ENCODE measurements around the gene LRRIQ4. TPM values are rescaled to one million over a fixed set of nuclear protein-coding genes. Genes with fewer than 3 reads are reported as not detected.

Gene LRRIQ4
- total RNA-seq, result under 0.01 TPM in 1 of 2 replicates, not detected in the other

DNA sequence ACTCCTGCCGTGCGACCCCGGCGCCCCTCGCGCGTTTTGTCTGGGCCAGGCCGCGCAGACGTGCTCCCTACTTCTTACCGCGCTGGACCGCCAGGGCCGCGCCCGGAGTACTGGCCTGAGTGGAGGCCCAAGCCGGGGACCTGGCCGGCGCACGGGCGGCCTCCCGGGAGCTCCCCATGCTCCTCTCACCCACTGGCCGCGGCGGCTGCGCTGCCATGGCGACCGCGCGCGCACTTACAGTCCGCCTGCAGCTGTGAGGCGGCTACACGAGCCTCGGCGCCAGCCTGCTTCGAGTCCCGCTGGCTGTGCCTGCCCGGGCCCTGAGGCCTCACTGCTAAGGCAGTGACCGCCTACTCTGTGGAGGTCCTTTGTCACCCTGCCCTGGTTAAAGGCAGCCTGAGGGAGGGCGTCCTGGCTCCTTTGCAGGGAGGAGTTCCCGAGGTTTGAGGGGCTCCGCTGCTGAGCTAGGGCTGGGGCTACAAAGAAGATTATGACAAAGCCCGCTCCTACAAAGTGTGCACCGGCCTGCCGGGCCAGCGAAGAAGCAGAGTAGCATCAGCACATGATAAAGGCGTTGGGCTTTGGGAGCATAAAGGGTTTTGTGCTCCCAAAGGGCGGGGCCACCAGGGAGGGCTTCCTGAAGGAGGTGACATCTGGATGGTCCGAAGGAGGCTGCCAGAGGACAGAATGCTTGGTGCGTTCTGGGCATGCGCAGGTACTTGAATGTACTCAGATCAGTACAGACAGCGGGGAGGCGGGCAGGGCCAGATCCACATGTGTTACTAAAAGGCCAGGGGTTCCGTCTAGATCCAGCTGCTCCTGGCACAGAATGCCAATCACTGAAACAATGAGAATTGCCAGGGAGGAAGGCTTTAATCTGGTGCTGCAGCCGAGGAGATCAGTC is at the start of gene LRRIQ4, which contains the start of gene LRRC34:
LRRIQ4 (plus strand) TSS at position 539 of the 904 bp plus-strand sequence. CDS start 9,052 bp downstream, outside the sequence.
LRRC34 (minus strand) TSS at position 573 of the 904 bp plus-strand sequence; CDS start at position 217, 356 bp downstream.

DNA sequence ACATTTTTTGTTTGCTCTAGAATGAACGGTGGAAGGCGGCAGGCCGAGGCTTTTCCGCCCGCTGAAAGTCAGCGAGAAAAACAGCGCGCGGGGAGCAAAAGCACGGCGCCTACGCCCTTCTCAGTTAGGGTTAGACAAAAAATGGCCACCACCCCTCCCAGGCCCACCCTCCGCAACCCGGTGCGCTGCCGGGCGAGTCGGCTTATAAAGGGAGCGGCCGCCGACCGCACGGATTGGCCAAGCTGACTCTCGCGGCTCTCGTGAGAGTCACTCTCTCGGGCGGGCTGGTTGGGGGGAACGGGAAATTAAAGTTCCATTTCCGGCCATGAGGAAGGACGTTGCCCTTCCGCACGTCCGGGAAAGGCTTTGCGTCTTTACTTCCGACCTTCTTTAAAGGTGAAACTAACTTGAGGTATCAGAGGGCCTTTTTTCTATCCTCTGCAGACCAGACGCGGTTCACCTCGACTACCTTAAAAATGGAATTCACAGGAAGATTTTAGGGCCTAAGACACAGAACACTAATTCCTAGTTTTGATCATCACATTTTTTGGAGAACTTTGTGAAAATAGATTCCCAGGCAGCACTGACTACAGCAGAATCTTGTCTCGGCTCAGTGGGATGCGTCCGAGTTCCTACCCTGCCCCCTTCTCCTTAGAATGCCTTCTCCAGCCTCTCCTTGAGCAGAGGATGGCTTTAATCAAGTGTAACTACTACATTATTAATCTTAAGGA is 47.6 kb upstream of the LRRIQ4 start, which contains the start of gene TERC:
TERC (minus strand) TSS at position 179 of the 731 bp plus-strand sequence.

DNA sequence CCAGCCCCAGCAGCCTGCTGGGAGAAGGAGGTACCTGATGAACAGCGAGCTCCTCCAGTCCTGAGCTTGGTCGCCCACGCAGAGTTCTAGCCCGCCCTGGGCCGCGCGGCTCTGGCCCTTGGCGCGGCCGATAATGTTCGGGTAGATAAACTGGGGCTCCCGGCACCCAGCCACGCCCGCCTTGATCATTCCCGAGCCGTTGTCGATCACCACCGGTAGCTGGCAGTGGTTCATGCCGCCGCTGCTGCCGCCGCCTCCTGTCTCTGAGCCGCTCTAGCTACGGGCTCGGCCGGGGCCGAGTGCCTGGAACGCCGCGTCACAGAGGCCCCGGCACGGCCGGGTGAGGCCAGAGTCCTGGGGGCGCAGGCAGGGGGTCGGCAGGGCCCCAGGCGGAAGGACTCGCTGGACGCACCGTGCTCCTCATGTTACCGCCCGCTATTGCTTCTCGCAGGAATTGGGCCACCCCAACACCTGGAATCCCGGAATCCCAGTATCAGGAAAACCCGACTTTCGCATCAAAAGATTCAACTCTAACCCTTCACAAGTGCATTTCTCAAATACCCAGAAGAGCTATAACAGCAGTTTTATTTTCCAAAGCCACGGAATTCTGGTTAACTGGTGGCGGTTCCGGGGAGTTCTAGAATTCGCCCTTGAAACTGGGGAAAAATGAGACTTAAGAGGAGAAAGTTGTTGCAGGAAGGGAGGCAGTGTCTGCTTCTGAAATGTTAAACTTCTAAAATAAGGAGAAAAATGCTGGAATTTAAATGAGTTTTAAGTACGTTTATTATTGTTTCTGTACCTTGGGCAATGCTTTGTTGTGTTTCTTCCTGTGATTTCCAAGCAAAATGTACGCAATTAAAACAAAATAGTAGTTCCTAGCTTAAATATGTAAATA is 43.1 kb upstream of the LRRIQ4 start, which contains the start of gene ACTRT3:
ACTRT3 (minus strand) TSS at position 275 of the 895 bp plus-strand sequence; CDS start at position 234, 41 bp downstream.

DNA sequence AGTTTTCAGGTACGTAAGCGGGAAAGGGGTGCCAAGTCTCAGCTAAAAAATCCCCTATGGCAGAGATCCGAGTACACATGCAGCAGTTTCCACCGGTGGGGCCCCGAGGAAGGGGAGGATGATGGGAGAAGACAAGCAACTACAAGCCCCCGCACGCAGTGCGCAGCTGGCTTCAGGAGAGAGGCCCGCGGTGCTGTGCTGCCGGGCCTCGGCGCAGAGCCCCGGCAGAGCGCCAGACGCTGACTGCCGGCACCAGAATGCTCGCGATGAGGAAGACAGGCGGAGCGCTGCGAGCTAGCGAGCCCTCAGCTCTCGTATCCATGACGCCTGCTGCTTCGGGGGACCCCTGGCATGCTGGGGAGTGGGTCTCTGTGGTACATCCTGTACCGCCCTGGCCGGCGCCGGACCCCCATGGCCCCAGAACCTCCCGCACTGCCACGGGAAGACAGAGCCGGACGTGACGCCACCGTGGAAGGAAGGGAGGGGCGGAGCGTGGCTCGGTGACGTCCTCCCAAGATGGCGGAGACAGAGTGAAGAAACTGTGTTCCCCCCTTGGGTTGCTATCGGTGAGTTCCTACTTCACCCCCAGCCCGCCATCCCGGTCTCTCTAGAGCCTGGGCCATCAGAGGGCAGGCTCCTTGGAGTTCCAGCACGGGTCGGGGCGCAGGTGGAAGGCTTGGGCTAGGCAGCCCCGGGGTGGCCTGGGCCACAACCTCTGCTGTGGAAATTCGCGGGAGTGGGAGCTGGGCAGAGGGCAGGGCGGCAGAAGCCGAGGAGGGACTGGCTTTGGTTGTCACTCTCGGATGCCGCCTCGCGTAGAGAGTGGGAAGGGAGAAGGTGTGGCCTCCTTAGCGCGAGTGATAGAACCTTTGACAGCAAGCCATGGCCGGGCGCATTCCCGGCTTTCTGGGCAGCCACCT is 39.5 kb upstream of the LRRIQ4 start, which contains the start of gene MYNN:
MYNN (plus strand) TSS at position 500 of the 920 bp plus-strand sequence. CDS start 900 bp downstream, outside the sequence.

DNA sequence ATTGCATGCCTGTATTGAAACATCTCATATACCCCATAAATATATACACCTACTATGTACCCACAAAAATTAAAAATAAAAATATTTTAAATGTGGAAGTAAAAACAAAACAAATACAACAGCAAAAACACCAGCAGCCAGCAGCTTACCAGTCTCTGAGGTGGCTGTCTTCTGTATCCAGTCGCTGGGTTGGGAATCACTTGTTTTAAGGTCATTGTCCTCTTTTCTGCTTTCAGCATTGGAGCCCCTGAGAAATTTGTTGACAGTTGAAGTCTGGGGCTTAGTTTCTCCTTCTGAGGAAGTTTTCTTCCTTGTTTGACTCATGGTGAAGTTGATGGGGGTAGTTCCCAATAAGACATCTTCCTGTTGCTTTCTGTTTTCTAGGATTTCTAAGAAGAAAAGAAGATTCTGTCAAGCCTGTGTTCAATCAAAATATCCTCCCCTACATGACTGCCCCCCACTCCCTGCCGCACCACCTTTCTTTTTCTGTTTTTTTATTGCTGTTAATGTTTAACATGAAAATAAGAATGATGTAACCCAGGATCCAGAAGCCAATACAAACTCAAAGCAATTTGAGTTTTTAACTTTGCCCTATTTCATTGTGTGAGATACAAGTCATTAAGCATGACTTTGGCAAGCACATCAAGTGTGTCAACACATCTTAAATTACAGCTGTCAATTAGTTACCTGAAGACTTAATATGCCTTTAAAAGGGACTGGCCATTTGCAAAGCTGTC is 57.0 kb downstream of the LRRIQ4 start, which contains the start of gene LRRC31:
LRRC31 (minus strand) TSS at position 452 of the 737 bp plus-strand sequence; CDS start at position 324, 128 bp downstream.

Other genes starting within 250 kb of the LRRIQ4 start
- gene MECOM, start 149.2 kb upstream of the LRRIQ4 start, total RNA-seq, result 0.78 and 2.1 TPM in 2 replicates
- 119 and 220 TPM in 2 replicates for gene TERC, start 47.8 kb upstream of the LRRIQ4 start, total RNA-seq
- 4.4 and 5.0 TPM in 2 replicates for gene ACTRT3, start 43.3 kb upstream of the LRRIQ4 start, total RNA-seq
- 24.6 and 27.6 TPM in 2 replicates for gene MYNN, start 39.5 kb upstream of the LRRIQ4 start, total RNA-seq
- 6.1 and 11.1 TPM in 2 replicates for gene LRRC34, start within 50 bp of the LRRIQ4 start, total RNA-seq
- gene LRRC31, start 57.1 kb downstream of the LRRIQ4 start, total RNA-seq, result not detected in 2 replicates
- not detected in 2 replicates for gene SAMD7, start 98.7 kb downstream of the LRRIQ4 start, total RNA-seq
- gene SEC62, start 153.9 kb downstream of the LRRIQ4 start, total RNA-seq, result 60.6 and 66.2 TPM in 2 replicates
- gene GPR160, start 225.1 kb downstream of the LRRIQ4 start, total RNA-seq, result 0.26 and 0.65 TPM in 2 replicates

Data from articular chondrocyte of knee joint (primary cell).